ENCODE results near the gene CD164L2.
A peak's percentile ranks its signal among the peaks of the same experiment; 100 is the strongest.

CD164L2 gene

DNA sequence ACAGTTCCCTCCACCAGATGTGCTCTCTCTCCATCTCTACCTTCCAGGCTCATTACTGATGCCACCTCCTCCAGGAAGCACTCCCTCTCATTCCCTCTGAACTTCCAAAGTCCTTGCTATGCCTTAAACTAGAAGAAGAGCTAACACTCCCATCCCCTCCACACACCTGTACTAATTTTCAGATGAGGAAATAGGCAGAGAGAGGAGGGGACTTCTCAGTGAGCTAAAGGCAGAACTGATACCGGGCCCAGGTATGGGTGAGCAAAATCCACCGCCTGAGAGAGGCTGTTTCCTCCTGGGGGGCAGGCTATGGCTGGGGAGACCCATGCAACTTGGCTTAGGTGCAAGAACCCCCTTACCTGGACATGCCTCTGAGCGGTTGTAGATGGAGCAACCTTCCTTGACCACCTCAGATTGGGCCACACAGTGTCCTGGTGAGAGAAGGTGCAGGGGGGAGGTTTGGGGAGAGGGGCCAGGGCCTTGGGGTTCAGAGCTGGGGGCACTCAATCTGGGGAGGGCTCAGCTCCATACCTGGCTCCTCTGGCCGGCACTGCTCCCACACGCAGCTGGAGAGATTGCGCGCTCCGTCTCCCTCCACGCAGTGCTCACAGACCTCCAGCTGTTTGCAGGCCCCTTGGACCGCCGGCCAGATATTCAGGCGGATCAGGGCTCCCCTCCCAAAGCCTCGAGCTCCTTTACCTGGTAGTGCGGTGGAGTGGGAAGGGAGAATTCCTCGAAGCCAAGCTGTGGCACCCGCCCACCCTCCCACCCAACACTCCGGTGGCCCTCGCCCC lies 967 bp downstream of the CD164L2 start:
- no peak for DNase-seq

DNA sequence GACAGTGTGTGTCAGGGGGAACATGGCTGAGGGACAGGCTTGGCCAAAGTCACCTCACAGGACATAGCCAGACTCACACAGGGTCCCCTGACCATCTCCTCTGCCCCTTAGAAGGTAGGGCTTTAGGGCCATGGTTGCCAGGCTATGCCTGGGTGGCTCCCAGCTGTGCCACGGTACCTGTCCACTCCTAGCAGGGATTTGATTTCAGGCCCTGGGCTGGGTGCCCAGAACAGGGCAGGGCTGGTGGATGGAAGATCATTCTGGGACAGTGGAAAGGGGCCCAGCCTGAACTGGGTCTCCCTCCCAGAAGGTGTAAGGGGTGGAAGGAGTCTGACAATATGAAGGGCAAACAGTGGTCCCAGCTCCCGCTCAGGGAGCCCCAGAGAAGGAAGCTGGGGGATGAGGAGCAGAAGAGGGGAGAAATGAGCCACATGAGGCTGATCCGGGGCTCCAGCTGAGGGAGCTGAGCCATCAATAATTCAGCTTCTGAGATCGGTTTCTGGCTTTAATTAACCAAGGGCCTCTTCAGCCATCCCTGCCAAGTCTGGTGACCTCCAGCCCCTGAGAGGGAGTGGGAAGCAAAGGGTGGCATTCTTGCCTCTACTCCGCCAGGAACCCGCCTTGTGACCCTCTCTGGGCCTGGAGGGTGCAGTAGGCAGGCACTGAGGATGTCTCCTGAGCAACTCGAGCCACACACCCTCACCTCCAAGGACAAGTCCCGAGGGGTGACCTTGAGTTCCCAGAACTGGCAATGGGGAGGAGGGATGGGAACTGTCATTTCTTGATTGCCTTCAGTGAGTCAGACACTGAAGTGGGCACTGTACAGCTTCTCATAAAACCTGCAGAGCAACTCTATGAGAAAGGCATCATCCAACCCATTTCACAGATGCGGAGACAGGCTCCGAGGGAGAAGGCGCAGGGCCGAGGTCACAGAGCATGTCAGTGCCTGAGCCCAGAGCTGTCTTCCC lies 2.1 kb downstream of the CD164L2 start:
- DNase-seq = no peak

DNA sequence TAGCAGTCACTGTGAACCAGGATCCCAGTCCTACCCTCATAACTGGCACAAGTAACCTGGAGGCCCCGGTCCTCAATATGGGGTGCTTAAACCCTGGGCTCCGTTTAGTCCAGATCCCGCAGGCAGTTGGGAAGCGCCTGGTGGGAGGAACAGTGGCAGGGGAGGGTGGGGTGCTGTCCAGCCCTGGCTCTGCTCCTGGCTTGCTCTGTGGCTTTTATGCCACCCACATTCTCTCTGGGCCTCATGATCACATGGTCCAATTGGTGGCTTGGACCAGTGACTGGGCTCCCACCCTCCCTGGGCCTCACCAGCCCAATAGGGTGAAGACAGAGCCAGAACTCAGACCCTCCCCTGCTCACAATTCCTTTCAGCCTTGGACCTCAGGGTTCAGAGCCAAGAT lies 2.9 kb downstream of the CD164L2 start:
- no peak for DNase-seq

DNA sequence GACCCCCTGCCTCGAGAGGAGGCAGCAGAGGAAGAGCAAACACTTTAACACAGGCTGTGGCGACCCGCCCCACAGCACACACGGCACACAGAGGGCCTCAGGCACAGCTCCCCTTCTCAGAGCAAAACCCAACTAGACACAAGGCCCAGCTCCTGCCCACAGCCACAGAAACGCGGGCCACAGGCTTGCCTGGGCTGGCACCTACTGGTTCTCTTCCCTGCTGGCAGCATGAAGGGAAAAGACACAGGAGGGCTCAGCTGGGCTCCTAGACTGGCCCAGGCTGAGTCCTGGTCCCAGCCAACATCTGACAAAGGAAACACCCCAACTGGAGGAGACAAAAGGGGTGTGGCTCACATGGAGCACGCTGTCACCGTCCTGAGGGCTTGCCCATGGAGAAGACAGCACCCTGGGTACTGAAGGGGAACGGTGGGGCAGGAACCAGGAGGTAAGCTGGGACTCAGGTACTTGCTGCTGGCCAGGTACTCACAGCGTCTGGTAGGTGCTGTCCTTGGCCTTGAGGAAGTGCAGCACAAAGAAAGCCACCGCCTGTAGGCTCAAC lies 3.5 kb downstream of the CD164L2 start:
- no peak for DNase-seq

DNA sequence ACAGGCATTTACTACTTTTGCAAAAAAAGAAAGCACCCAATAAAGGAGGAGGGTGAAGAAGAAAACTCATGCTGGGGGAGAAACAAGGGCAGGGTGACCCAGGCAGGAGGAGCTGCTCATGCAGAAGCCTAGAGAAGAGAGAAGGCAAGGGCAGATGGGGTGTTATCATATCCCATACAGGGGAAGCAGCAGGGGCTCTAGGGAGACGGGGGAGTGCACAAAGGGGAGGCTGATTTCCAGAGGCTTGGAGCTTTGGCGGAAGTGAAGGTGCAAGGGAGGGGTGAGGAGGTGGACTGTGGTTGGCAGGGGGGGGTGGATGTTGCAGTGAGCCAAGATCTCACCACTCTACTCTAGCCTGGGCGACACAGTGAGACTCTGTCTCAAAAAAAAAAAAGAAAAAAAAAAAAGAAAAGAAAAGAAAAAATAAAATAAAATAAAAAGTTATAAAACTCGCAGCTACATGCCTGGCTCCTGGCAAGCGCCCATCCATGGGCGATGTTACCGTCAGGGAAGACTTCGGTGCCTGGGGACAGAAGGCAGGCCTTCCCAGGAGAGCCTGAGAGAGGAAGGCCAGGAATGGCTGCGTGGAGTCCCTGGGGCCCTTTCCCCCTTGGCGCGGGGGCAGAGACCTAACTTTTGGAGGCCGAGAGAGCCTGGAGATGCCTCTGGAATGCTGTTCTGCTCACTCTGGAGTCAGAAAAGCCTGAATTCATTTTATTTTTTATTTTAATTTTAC lies 5.2 kb downstream of the CD164L2 start:
- DNase-seq = no peak

DNA sequence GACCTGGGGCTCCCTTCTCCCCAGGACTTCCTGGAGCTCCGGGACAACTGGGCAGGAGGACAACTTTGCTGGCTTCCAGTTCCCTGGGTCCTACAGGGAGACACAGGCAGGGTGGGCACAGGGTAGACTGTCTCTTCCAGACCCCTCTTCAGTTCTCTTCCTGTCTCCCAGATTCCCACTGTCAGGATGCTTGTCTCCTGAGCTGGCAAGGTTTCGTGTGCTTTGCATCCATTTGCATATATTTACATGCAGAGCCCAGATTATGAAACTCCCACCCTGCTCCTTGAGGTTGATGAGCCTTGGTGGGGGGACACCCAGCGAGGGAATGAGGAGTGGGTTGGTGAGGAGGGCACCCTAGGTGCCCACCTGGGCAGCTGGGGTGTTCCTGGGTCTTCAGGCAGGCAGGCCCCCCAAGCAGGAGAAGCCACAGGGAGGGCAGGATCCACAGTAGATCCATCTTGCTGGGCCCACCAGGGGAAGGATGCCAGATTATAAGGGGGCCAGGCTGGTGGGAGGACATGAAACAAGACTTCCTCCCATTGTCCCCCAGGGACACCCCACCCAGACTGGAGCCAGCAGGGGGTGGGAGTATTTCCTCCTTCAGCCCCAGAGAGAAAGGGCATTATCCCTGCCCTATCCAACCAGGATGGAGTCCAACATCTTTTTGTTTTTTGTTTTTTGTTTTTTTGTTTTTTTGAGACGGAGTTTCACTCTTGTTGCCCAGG lies 8.6 kb downstream of the CD164L2 start, which contains the start of gene FCN3:
Gene FCN3 (minus strand): TSS at position 463 of the 725 bp plus-strand sequence. CDS start 6 bp downstream, at position 457.
- no peak for DNase-seq

DNA sequence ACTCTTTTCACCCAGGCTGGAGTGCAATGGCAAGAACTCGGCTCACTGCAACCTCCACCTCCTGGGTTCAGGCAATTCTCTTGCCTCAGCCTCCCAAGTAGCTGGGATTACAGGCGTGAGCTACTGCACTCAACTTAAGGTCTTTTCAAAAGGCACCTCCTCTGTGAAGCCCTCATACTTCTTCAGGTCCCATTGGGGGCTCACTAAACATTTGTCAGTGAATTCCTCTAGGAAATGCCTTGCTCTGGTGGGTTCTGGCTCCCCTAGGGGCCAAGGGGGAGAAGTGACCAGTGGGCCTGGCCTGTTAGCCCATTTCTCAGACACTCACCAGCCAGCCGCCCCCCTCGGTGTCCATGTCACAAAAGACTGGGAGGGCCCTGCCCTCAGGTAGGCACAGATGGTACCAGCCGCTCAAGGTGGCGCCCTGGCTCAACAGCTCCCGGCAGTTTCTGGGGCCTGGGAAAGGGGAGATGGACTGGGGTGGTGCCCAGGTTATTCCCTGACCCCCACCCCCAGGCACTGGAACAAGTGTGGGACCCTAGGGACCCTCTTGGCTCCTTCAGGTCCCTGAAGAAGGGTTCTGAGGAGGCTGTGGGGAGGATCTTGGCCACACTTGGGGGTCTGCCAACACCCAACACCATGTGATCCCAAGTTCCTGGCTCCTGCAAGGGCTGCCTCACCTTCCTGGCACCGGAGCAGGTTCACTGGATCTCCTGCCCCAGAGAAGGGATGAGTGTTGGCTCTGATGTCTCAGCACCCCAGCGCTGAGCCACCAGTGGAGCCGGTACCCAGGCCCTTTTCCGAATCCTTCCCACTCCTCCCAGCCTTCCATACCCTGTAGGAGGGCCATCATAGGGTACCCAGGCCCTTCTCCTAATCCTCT lies 10.1 kb downstream of the CD164L2 start:
- no peak for DNase-seq

DNA sequence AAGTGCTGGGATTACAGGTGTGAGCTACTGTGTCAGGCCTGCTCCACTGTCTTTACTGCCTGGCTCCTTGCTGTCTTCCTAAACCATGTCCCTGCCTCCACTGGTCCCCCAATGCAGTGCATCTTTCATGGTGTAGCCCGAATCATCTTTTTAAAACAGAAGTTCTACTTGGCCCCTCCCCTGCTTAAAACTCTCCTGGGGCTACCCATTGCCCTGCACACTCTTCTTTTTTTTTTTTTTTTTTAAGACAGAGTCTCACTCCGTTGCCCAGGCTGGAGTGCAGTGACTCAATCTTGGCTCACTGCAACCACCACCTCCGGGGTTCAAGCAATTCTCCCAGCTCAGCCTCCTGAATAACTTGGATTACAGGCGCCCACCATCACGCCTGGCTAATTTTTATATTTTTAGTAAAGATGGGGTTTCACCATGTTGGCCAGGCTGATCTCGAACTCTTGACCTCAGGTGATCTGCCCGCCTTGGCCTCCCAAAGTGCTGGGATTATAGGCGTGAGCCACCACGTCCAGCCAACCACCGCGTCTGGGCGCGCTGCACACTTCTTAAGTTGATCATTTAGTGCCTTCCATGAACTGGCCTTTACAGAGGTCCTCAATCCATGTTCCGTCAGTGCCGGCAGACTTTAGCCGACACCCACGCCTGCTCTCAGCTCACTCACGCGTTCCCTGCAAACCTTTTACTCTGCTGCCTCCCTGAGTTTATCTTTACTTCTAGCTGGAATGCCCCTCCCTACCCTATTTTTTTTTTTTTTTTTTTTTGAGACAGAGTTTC lies 10.9 kb downstream of the CD164L2 start:
- DNase-seq = no peak

DNA sequence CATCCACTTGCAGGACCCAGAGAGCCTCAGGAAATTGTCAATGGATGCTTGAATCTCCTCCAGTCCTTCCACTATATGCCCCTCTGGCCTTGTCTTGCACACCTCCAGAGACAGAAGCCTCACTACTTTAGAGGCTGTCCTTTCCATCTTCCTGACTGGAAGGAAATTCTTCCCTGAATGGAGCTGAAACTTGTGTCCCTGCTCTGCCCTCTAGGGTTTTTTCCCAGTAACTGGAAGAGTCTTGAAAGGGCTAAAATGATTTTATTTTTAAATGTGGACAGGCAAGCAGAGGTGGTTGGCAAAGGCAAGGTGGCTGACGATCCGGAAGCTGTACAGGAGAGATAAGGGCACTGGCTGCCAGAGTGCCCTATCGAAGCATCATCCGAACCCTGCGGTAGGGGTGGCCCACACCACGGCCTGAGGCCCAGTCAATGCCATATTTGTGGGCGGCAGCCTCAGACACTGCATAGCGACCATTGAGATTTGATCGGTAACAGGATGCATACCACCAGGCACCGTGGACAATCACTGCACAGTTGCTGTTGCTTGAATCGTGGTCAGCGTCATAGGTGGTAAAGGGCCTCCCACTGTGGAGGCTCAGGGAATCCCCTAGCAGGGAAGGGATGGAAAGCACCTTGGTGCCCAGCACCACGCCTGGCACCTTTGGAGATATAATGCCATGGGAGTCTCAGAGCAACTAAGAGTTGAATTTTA lies 14.1 kb downstream of the CD164L2 start:
- DNase-seq = no peak

DNA sequence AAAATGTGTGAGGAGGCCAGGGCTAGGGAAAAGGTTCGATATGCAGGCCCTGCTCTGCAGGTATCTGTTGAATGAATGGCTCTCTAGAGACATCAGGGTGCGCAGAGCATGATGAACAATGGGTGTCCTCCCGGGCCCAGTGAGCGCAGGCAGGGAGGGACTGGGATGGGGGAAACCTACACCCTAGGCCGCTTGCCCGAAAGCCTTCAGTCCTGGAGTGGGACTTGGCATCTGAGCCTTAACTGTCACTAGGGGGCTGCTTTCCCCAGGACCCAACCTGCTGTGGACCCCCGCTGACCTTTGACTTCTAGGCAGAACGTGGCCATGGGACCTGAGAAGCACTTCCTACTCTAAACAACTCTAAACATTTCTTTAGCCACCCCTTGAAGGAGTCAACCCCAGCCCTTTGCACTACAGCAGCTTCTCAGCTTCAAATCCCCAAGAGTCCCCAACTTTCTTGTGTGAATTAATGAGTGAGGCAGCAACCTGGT lies 15.9 kb downstream of the CD164L2 start:
- no peak for DNase-seq

DNA sequence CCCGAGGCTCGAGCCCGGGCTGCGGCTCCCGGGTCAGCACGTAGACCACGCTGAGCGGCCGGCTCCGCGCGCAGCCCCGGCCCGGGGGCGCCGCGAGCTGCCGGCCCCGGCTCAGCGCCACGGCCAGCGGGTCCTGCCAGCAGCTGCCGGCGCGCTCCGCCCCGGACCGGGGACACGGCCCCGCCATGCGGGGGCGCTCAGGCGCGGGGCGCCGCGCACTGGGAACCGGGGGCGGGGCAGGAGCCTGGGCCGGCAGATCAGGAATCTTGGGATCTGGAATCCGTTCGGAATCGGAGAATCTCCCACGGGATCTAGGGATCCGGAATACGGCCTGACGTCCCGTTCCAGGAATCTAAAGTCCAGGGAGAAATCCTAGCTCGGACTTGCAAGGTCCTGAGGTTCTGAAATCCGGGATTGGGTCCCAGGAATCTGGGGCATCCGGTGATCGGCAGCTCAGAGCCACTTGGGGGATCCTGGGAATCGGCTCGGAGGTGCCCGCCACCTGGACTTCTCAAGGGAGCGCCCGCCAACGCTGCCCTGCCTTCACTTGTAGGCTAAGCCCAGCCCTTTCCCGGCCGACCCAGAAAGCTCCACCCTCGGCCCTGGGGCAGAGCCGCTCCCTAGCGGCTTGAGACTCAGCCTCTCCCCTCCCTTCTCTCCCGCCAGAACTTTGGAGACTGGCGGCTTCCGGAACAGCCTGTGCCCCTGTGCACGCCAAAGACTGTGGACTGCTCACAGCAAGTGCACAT lies 16.5 kb downstream of the CD164L2 start, which contains the start of gene MAP3K6:
Gene MAP3K6 (minus strand): TSS at position 551 of the 749 bp plus-strand sequence. CDS start 364 bp downstream, at position 187.
- DNase-seq = peak; percentile 60

DNA sequence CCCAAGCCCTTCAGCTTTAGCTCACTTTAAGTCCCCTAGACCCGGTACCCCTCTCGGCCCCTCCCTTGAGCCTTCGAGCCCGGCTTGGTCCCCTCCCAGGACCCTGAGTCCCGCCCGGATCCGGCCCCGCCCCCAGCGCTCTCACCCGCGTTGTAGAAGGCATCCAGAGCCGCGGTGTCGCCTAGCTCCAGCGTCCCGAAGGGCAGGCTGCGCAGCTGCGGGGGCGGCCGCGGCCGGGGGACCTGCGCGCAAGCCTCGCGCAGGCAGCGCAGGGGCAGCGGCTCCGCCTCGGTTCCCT lies 17.1 kb downstream of the CD164L2 start:
- DNase-seq = peak; percentile 49

DNA sequence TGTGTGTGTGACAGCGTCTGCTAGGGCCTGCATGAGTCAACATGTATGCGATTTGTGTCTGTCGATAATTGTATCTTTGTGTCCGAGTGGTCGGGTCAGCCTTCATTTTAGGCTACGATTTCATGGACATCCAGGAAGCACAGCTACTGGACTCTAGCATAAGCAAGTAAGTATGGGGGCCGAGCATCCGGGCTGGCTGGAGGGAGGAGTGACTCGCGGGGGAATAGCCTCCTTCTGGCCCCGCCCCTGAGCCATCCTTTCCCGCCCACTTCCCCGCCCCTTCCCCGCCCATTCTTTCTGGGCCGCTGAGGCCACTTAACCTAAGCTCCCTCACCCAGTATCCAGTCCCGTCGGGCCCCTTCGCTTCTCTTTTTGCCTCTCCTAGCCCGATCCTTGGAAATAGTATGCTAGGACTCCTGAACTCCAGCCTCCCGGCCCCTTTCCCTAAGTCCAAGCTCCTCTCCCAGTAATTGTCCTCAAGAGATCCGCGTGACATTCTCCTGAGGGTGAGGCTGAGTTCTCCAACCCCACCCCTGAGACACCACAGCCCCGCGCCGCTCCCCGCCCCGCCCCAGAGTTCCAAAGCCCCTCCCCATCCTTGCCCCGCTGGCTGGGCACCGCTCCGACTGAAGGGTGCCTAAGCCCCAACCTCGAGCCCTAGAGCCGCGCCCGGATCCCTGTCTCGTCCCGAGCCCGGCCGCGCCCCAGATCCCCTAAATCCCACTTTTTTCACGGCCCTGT lies 17.6 kb downstream of the CD164L2 start:
- peak; percentile 75 for DNase-seq

DNA sequence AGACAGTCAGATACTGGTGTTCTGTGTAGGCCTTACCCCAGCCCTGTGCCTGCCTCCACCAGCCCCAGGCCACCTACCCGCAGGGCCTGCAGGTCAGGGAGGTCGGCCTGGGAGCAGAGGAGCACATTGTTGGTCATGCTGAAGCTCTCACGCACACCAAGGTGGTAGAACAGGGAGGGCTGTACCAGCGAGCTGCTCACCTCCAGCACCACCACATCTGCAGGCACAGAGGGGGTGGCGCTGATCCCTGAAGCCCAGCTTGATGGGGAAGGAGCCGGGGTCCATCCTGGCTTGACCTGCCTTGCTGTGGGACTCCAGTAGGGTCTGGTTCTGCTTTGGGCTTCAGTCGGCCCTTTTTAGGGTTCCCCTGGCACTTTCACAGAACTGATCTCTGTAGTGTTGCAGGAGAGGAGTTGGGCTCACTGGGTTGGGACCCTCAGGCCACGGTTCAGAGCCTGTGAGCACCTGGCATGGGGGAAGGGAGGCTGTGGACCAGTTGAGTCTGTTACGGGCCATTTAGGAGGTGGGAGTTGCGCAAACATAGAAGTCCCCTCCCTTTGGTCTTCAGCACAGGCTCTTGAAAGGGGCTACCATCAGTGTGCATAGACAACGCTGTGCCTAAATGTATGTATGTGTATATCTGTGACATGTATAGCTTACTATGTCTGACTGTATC lies 18.3 kb downstream of the CD164L2 start:
- DNase-seq = no peak

DNA sequence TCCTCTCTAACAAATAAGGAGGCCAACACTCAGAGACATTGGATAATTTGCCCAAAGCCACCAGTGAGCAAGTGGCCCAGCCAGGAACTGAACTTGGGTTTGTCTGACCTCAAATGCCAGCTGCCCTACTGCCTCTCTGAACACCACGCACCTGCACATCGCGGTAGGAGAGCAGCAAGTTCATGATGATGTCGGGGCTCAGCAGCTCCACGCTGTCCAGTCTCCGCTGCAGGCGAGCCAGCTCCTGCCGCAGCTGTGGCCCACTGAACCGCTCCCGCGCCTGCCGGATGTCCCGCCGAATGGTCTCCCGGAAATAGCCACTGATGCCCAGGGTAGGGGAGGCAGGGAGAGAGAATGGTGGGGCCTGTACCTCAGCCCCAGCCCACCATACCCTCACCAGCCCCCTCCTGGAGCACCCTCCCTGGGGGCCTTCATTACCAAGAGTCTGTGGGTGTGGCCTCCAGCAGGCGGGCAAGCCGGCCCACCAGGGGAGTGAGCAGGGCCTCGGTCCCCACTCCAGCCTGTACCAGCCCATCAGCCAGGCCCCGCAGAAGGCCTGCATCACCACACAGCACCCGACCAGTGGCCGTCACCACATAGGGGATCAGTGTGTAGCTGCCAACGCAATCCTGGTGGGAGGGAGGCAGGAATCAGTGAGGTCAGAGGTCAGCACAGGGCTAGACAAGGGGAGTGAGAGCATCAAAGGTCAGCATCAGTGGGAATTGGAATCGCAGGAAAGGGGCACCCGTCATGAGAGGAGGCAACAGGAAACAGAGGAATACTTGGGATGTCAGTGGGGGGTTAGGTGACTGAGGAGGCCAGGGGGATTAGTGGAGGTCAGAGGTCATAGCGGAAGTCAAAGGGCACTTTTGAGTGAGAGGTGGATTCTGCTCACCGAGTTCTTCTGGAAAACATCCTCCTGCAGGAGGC lies 19.1 kb downstream of the CD164L2 start:
- no peak for DNase-seq

DNA sequence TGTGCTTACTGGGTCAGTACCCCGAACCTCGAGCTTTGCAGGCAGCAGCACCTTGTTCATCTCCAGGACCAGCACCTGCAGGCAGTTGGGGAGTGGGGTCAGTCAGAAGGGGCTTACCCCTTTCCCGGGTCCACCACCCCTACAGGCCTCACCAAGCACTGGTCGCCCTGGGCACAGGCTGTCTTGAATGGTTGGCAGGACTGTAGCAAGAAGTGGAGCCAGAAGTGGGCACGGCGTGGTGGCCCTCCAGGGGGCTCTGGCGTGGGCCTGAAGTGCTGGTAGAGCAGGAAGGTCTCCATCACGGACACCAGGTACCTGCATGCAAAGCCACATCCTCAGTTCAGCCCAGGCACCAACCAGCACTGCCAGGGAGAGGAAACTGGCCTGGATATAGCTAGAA lies 21.6 kb downstream of the CD164L2 start:
- DNase-seq = no peak
